DND-41 (cell line): ENCODE data around the gene DLGAP1.

ENCODE experiments used
- ATAC-seq: fragments of 200-7000 bp; cut with Tn5 transposase; 3 replicates; pipeline ENCODE4 v1.9.1; 2021; ENCODE audit warnings: low read depth; ENCODE audit not compliant: insufficient read depth
- DNase-seq: peaks from one replicate; pipeline ENCODE4 v3.0.0-alpha.2; 2020
- H2AFZ ChIP-seq: 2 replicates; pipeline ENCODE4 v1.6.0; 2012; ENCODE audit warnings: low read depth, low read length
- H3K27ac ChIP-seq: 2 replicates; pipeline ENCODE4 v1.5.1; 2012; ENCODE audit warnings: low read length, inconsistent platforms
- H3K27me3 ChIP-seq: fragments of 200-600 bp; sonication (generic); 2 replicates; pipeline ENCODE4 v1.6.0; 2012; ENCODE audit warnings: low read length, mild to moderate bottlenecking, inconsistent platforms; ENCODE audit not compliant: insufficient read depth, poor library complexity
- H3K36me3 ChIP-seq: 2 replicates; pipeline ENCODE4 v1.5.1; 2012; ENCODE audit warnings: low read length, inconsistent platforms; ENCODE audit not compliant: insufficient read depth
- H3K4me1 ChIP-seq: 2 replicates; pipeline ENCODE4 v1.5.1; 2012; ENCODE audit warnings: mild to moderate bottlenecking, low read length; ENCODE audit not compliant: insufficient read depth
- H3K4me2 ChIP-seq: 2 replicates; pipeline ENCODE4 v1.6.0; 2012; ENCODE audit warnings: mild to moderate bottlenecking, moderate library complexity, low read length, inconsistent platforms; ENCODE audit not compliant: insufficient read depth
- H3K4me3 ChIP-seq, 2 experiments: fragments of 200-600 bp in 1 of 2; shearing (Covaris generic) in 1 of 2; 2 replicates each; pipeline ENCODE4 v1.5.1; 2012 to 2016; ENCODE audit warnings: inconsistent platforms in 2 of 2, low read length in 2 of 2, mild to moderate bottlenecking in 2 of 2, low read depth in 1 of 2, moderate library complexity in 1 of 2
- H3K79me2 ChIP-seq: 2 replicates; pipeline ENCODE4 v1.6.0; 2012; ENCODE audit warnings: low read length, inconsistent platforms; ENCODE audit not compliant: insufficient read depth
- H3K9ac ChIP-seq: 2 replicates; pipeline ENCODE4 v1.6.0; 2012; ENCODE audit warnings: low read depth, mild to moderate bottlenecking, inconsistent platforms, low read length, moderate library complexity
- H3K9me3 ChIP-seq: 2 replicates; pipeline ENCODE4 v1.5.1; 2012; ENCODE audit warnings: low read length, moderate library complexity, mild to moderate bottlenecking, inconsistent platforms; ENCODE audit not compliant: insufficient read depth, severe bottlenecking
- H4K20me1 ChIP-seq: 2 replicates; pipeline ENCODE4 v1.6.0; 2012; ENCODE audit warnings: low read length; ENCODE audit not compliant: insufficient read depth
- EZH2 ChIP-seq: IDR thresholded peaks from 3 replicates; pipeline ENCODE4 v1.6.1; 2012; ENCODE audit warnings: borderline replicate concordance, low read depth, mild to moderate bottlenecking, moderate library complexity, low read length, inconsistent platforms; ENCODE audit not compliant: severe bottlenecking
- TF ChIP-seq, protein P1 (sequence below): IDR thresholded peaks from 2 replicates; pipeline ENCODE4 v1.5.1; 2012; ENCODE audit warnings: borderline replicate concordance, low read length, moderate library complexity, mild to moderate bottlenecking; ENCODE audit not compliant: poor library complexity, severe bottlenecking; ENCODE audit errors: extremely low read depth

The DLGAP1 gene

DNA sequence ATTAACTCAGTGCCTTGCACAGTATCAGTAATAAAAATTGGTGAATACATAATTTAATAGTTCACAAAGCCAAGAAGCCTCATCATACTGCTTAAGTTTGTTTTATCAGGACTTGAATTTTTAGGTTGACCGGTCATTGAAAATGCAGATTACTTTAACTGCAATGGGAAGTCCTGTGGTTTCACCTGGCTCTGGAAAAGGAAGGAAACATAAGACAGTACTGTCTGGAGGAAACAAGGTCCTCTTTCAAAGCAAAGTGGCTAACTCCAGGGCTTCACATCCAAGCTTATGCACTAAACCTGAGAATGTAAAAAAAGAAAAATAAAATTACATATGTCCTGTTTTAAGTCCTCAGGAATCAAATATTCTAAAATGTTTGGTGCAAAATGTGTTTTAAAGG, 119.7 kb downstream of the DLGAP1 start:
- no peaks in the 10 kb centered on the region for H3K9me3 ChIP-seq
- no peak overlapping the region for H2AFZ ChIP-seq
- no peaks in the 10 kb centered on the region for H3K36me3 ChIP-seq
- ATAC-seq: no peak
- H3K27ac ChIP-seq: no peak overlapping the region
- H3K79me2 ChIP-seq: no peaks in the 10 kb centered on the region
- no peak overlapping the region for H3K4me3 ChIP-seq
- no peak overlapping the region for H3K9ac ChIP-seq
- no peak for DNase-seq
- no peak overlapping the region for H3K4me2 ChIP-seq
- H4K20me1 ChIP-seq: no peaks in the 10 kb centered on the region
- TF ChIP-seq EZH2: no peak
- TF ChIP-seq, protein P1, sequence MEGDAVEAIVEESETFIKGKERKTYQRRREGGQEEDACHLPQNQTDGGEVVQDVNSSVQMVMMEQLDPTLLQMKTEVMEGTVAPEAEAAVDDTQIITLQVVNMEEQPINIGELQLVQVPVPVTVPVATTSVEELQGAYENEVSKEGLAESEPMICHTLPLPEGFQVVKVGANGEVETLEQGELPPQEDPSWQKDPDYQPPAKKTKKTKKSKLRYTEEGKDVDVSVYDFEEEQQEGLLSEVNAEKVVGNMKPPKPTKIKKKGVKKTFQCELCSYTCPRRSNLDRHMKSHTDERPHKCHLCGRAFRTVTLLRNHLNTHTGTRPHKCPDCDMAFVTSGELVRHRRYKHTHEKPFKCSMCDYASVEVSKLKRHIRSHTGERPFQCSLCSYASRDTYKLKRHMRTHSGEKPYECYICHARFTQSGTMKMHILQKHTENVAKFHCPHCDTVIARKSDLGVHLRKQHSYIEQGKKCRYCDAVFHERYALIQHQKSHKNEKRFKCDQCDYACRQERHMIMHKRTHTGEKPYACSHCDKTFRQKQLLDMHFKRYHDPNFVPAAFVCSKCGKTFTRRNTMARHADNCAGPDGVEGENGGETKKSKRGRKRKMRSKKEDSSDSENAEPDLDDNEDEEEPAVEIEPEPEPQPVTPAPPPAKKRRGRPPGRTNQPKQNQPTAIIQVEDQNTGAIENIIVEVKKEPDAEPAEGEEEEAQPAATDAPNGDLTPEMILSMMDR: no peak
- no peaks in the 10 kb centered on the region for H3K27me3 ChIP-seq
- H3K4me1 ChIP-seq: no peaks in the 10 kb centered on the region

DNA sequence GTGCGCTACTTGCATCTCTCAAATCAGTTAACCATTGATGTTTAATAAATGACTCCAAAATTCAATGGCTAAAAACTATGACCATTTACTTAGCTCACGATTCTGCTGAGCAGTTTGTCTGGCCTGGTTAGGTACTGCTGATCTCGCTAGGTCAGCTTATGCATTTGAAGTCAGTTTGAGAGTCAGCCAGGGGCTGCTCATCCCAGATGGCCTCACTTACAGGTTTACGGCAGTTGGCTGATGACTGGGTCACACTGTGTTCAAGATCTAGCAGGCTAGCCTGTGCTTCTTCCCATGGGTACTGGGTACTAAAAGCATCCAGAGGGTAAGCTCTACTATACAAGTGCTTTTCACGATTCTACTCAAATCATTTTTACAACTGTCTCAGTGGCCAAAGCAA, 122.1 kb downstream of the DLGAP1 start:
- H3K9me3 ChIP-seq: no peaks in the 10 kb centered on the region
- no peak for ATAC-seq
- no peak overlapping the region for H3K9ac ChIP-seq
- H3K4me2 ChIP-seq: no peak overlapping the region
- H3K27ac ChIP-seq: no peak overlapping the region
- H4K20me1 ChIP-seq: no peaks in the 10 kb centered on the region
- DNase-seq: no peak
- no peaks in the 10 kb centered on the region for H3K79me2 ChIP-seq
- H2AFZ ChIP-seq: no peak overlapping the region
- H3K4me3 ChIP-seq: no peak overlapping the region
- TF ChIP-seq EZH2: no peak
- TF ChIP-seq, protein P1: no peak
- H3K36me3 ChIP-seq: no peaks in the 10 kb centered on the region
- no peaks in the 10 kb centered on the region for H3K4me1 ChIP-seq
- H3K27me3 ChIP-seq: no peaks in the 10 kb centered on the region

DNA sequence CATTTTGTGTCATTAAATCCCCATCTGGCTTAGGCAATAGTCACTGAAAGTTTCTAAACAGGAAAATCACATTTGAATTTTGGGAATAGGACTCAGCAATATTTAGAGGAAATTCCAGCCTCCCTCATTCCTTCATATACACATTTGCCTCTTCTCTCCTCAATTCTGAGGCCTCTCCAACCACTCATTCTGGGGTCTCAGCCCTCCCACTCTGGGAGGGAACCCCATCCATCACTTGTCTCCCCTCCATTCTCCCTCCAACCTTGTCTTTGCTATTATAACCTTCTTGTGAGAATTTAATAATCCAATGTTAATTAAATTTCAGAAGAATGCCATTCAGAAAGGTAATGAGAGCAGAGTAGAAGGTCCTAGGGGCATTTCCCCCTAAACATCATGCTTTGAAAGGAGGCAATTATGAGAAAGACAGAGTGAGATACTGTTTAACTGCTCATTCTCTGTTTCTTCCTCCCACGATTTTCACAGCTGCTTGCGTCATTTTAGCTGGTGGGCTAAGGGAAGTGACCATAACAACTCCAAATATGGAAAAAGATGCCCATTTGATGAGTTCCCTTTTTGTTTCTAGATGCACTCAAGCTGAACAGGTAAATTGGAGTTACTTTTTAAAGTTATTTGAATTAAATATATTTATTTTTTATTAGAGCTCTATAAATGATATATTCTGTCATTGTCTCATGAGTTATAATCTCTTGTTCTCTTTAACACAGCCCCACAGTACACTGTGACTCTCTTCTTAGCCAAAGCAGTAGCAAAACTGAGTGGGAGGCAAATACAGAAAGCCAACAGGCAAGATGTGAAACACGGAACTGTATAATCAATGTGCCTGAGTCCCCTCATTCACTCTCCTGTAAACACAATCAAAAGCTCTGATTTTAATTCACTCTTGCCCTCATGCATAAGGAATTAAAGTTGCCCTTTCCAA, 135.1 kb downstream of the DLGAP1 start:
- no peak overlapping the region for H3K4me3 ChIP-seq
- H4K20me1 ChIP-seq: no peaks in the 10 kb centered on the region
- H3K9me3 ChIP-seq: no peaks in the 10 kb centered on the region
- no peak for TF ChIP-seq EZH2
- TF ChIP-seq, protein P1: no peak
- no peak overlapping the region for H3K4me2 ChIP-seq
- H2AFZ ChIP-seq: no peak overlapping the region
- H3K4me1 ChIP-seq: no peaks in the 10 kb centered on the region
- no peaks in the 10 kb centered on the region for H3K36me3 ChIP-seq
- no peak overlapping the region for H3K27ac ChIP-seq
- no peak for DNase-seq
- H3K9ac ChIP-seq: no peak overlapping the region
- H3K27me3 ChIP-seq: no peaks in the 10 kb centered on the region
- no peak for ATAC-seq
- H3K79me2 ChIP-seq: no peaks in the 10 kb centered on the region
